CD14-positive monocyte (primary cell): ENCODE measurements around the gene MBD3L2B. TPM values are rescaled to one million over a fixed set of nuclear protein-coding genes. Genes with fewer than 3 reads are reported as not detected.
"Not testable (repeated sequence)": the region's sequence is repeated elsewhere in the genome, so short reads cannot be mapped to it uniquely, and the experiment has no call there.

Source experiments
- DNase-seq, 3 donors: peaks; one replicate each; pipeline ENCODE4 v3.0.0-alpha.2; 2011 to 2022
- H2AFZ ChIP-seq: 2 replicates; pipeline ENCODE4 v1.6.0; 2012; ENCODE audit warnings: mild to moderate bottlenecking, low read depth, low read length, inconsistent platforms; ENCODE audit not compliant: insufficient read depth, poor library complexity, severe bottlenecking
- H3K27ac ChIP-seq, 2 donors: 1 replicate in 1 of 2; 2 replicates in 1 of 2; pipeline ENCODE4 v1.5.1; 2012 to 2013; ENCODE audit warnings: low read length in 2 of 2, control low read depth in 1 of 2, inconsistent platforms in 1 of 2, low read depth in 1 of 2, mild to moderate bottlenecking in 1 of 2
- H3K27me3 ChIP-seq, 2 donors: one replicate each; pipeline versions ENCODE4 v1.6.0 to v1.6.1; 2011 to 2013; ENCODE audit warnings: low read length in 2 of 2; ENCODE audit not compliant: control insufficient read depth in 2 of 2, insufficient read depth in 2 of 2
- H3K36me3 ChIP-seq, 2 donors: replicated peaks in 1 of 2; 1 replicate in 1 of 2; 2 replicates in 1 of 2; pipeline versions ENCODE4 v1.5.1 to v1.6.1; 2012 to 2013; ENCODE audit warnings: low read length in 2 of 2, control low read depth in 1 of 2, inconsistent platforms in 1 of 2, mild to moderate bottlenecking in 1 of 2; ENCODE audit not compliant: insufficient read depth in 2 of 2, control insufficient read depth in 1 of 2
- H3K4me1 ChIP-seq, 2 donors: 1 replicate in 1 of 2; 2 replicates in 1 of 2; pipeline versions ENCODE4 v1.5.1 to v1.6.1; 2012 to 2013; ENCODE audit warnings: low read length in 2 of 2, control low read depth in 1 of 2, inconsistent platforms in 1 of 2, mild to moderate bottlenecking in 1 of 2, moderate library complexity in 1 of 2; ENCODE audit not compliant: insufficient read depth in 2 of 2, control insufficient read depth in 1 of 2
- H3K4me2 ChIP-seq: replicated peaks from 2 replicates; pipeline ENCODE3; 2012; ENCODE audit warnings: low read length, moderate library complexity, mild to moderate bottlenecking; ENCODE audit not compliant: poor library complexity, severe bottlenecking; ENCODE audit errors: extremely low read depth
- H3K4me3 ChIP-seq, 3 experiments: fragments of 200-600 bp in 1 of 3; sonication (generic) in 1 of 3; replicated peaks in 1 of 3; 1 replicate in 2 of 3; 2 replicates in 1 of 3; pipeline ENCODE4 v1.5.1; 2011 to 2013; ENCODE audit warnings: low read length in 3 of 3, mild to moderate bottlenecking in 3 of 3, control low read depth in 2 of 3, low read depth in 2 of 3, inconsistent platforms in 1 of 3, moderate library complexity in 1 of 3
- H3K79me2 ChIP-seq: 2 replicates; pipeline ENCODE4 v1.6.0; 2012; ENCODE audit warnings: mild to moderate bottlenecking, control low read depth, inconsistent platforms, low read length, moderate library complexity; ENCODE audit not compliant: insufficient read depth
- H3K9ac ChIP-seq: 2 replicates; pipeline ENCODE4 v1.6.0; 2017; ENCODE audit warnings: low read length, mild to moderate bottlenecking; ENCODE audit not compliant: insufficient read depth, poor library complexity, severe bottlenecking
- H3K9me3 ChIP-seq, 2 donors: replicated peaks in 1 of 2; 1 replicate in 1 of 2; 2 replicates in 1 of 2; pipeline versions ENCODE4 v1.5.1 to v1.6.1; 2012 to 2013; ENCODE audit warnings: low read length in 2 of 2, control low read depth in 1 of 2; ENCODE audit not compliant: control insufficient read depth in 1 of 2, insufficient read depth in 1 of 2
- H4K20me1 ChIP-seq: 2 replicates; pipeline ENCODE4 v1.6.0; 2012; ENCODE audit warnings: mild to moderate bottlenecking, low read length, control low read depth, moderate library complexity; ENCODE audit not compliant: insufficient read depth
- H3K27ac Mint-ChIP-seq, 7 donors: one replicate each; pipeline ENCODE4 v1.8.0; 2020; ENCODE audit warnings: mild to moderate bottlenecking in 7 of 7, mixed read lengths in 7 of 7, moderate library complexity in 6 of 7, inconsistent platforms in 2 of 7
- H3K27me3 Mint-ChIP-seq, 3 donors: one replicate each; pipeline ENCODE4 v1.8.0; 2021 to 2022; ENCODE audit warnings: low read depth in 3 of 3, mild to moderate bottlenecking in 3 of 3, mixed read lengths in 3 of 3, moderate library complexity in 3 of 3, inconsistent platforms in 1 of 3
- H3K36me3 Mint-ChIP-seq, 2 donors: one replicate each; pipeline ENCODE4 v1.8.0; 2020; ENCODE audit warnings: mixed read lengths in 2 of 2, inconsistent platforms in 1 of 2, mild to moderate bottlenecking in 1 of 2
- H3K4me1 Mint-ChIP-seq: one replicate; pipeline ENCODE4 v1.8.0; 2020; ENCODE audit warnings: mild to moderate bottlenecking, mixed read lengths
- H3K4me3 Mint-ChIP-seq, 2 donors: one replicate each; pipeline ENCODE4 v1.8.0; 2020; ENCODE audit warnings: mild to moderate bottlenecking in 2 of 2, mixed read lengths in 2 of 2, moderate library complexity in 1 of 2
- H3K9me3 Mint-ChIP-seq, 7 donors: one replicate each; pipeline ENCODE4 v1.8.0; 2020 to 2022; ENCODE audit warnings: mixed read lengths in 7 of 7, mild to moderate bottlenecking in 6 of 7, moderate library complexity in 6 of 7, inconsistent platforms in 2 of 7
- WGBS: methylation state at CpG from one replicate; pipeline ENCODE4 v1.1.5; 2013; ENCODE audit warnings: missing lambda C conversion rate; ENCODE audit not compliant: insufficient coverage; 5-methylcytosine and 5-hydroxymethylcytosine counted together
- intact Hi-C, 2 donors: fragments of 100-400 bp; cut with micrococcal nuclease; formaldehyde crosslinking; loops; one replicate each; pipeline versions ENCODE4 v1.15.0 to v1.15.1; 2023
- polyA plus RNA-seq, 3 donors: library from polyadenylated mRNA; depleted of rRNA in 1 of 3; unstranded in 2 of 3; stranded (reverse) in 1 of 3; fragments of 300-500 nt in 2 of 3; fragments of >200 nt in 1 of 3; fragmentation: Illumina TruSeq in 2 of 3; gene quantifications; 1 replicate in 2 of 3; 2 replicates in 1 of 3; pipeline ENCODE4 v1.2.3, GENCODE V29; 2012 to 2021

MBD3L2B gene
- polyA plus RNA-seq, 3 donors = not detected

GRCh38 chr19:7040079-7040478 is 18.8 kb upstream of the MBD3L2B start, which contains the start of gene MBD3L4:
Gene MBD3L4 (minus strand): TSS chr19:7040179. CDS start chr19:7040144, 35 bp downstream.
- not testable (repeated sequence) for H3K4me1 ChIP-seq, H3K4me3 Mint-ChIP-seq

DNA sequence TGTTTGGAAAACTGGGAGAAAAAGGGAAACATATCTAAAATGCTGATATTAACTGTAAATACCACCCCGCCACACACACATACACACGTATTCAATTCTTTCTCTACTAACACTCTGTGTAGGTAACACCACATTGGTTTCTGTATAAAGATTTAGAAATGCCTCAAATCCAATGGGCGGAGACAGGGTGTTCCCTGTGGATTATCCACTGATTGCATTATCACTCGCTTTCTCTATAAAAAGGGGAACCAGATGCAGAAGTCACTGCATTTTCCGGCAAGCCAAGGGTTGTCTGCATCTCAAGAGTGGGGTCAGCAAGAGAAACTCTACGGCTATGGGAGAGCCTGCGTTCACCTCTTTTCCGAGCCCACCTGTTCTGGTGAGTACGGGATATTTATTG is 9.0 kb upstream of the MBD3L2B start, which contains the start of gene MBD3L5:
TSS of gene MBD3L5 (plus strand) at position 301 of the 400 bp plus-strand sequence. CDS start at position 335, 34 bp downstream.
- H3K4me2 ChIP-seq, H2AFZ ChIP-seq, H3K4me3 ChIP-seq, H3K27ac Mint-ChIP-seq, H3K9me3 ChIP-seq, H4K20me1 ChIP-seq, DNase-seq, intact Hi-C loops, H3K27me3 Mint-ChIP-seq, H3K79me2 ChIP-seq, H3K9me3 Mint-ChIP-seq, H3K36me3 Mint-ChIP-seq, H3K4me1 Mint-ChIP-seq, H3K27ac ChIP-seq, H3K4me3 Mint-ChIP-seq, H3K36me3 ChIP-seq, H3K9ac ChIP-seq, H3K4me1 ChIP-seq, H3K27me3 ChIP-seq: not testable (repeated sequence)
- WGBS = no CpG with 5 or more reads among the region's 9 CpGs

More at GRCh38 chr19:7040079-7040478, 18.8 kb upstream of the MBD3L2B start, which contains the start of gene MBD3L4:
- H4K20me1 ChIP-seq, H3K9me3 ChIP-seq, H3K9me3 Mint-ChIP-seq, intact Hi-C loops, DNase-seq, H3K4me2 ChIP-seq, H3K36me3 Mint-ChIP-seq, H3K4me3 ChIP-seq, H3K27ac Mint-ChIP-seq, H3K36me3 ChIP-seq, H3K4me1 Mint-ChIP-seq, H3K79me2 ChIP-seq, H2AFZ ChIP-seq, H3K27ac ChIP-seq, H3K27me3 Mint-ChIP-seq, H3K27me3 ChIP-seq, H3K9ac ChIP-seq: not testable (repeated sequence)
- no CpG with 5 or more reads among the region's 9 CpGs for WGBS

GRCh38 chr19:7028790-7029189 is 7.6 kb upstream of the MBD3L2B start:
- H4K20me1 ChIP-seq, H3K9me3 ChIP-seq, H3K27ac Mint-ChIP-seq, H2AFZ ChIP-seq, H3K4me2 ChIP-seq, H3K27ac ChIP-seq, H3K36me3 Mint-ChIP-seq, H3K4me1 ChIP-seq, H3K4me1 Mint-ChIP-seq, H3K79me2 ChIP-seq, DNase-seq, intact Hi-C loops, H3K27me3 ChIP-seq, H3K9ac ChIP-seq, H3K4me3 ChIP-seq, H3K36me3 ChIP-seq, H3K9me3 Mint-ChIP-seq, H3K4me3 Mint-ChIP-seq, H3K27me3 Mint-ChIP-seq: not testable (repeated sequence)
- no CpG with 5 or more reads among the region's 1 CpG for WGBS
